Adrenal gland (tissue), 12 donors: ENCODE measurements around the gene PSTPIP1. TPM values are rescaled to one million over a fixed set of nuclear protein-coding genes. Genes with fewer than 3 reads are reported as not detected.

Experiments used
- DNase-seq, 7 donors: peaks; one replicate each; pipeline ENCODE4 v3.0.0-alpha.2; 2019 to 2020
- H3K27ac ChIP-seq, 5 donors: fragments of 200-600 bp; sonication (generic) in 4 of 5; 1 replicate in 3 of 5; 2 replicates in 2 of 5; pipeline versions ENCODE4 v1.5.1 to v1.8.0; 2016 to 2020; ENCODE audit warnings: mild to moderate bottlenecking in 1 of 5
- H3K27me3 ChIP-seq: fragments of 200-600 bp; 2 replicates; pipeline ENCODE4 v1.8.0; 2021
- H3K36me3 ChIP-seq, 2 donors: fragments of 200-600 bp; replicated peaks in 1 of 2; 1 replicate in 1 of 2; 2 replicates in 1 of 2; pipeline versions ENCODE4 v1.5.1 to v1.8.0; 2018 to 2022
- H3K4me1 ChIP-seq, 2 donors: fragments of 200-600 bp; replicated peaks in 1 of 2; 1 replicate in 1 of 2; 2 replicates in 1 of 2; pipeline versions ENCODE4 v1.5.1 to v1.8.0; 2018 to 2021
- H3K4me3 ChIP-seq, 4 donors: fragments of 200-600 bp; sonication (generic) in 3 of 4; one replicate each; pipeline ENCODE4 v1.5.1; 2016 to 2018
- H3K9me3 ChIP-seq, 3 donors: fragments of 200-600 bp; sonication (generic) in 1 of 3; replicated peaks in 1 of 3; 1 replicate in 2 of 3; 2 replicates in 1 of 3; pipeline versions ENCODE4 v1.5.1 to v1.8.0; 2016 to 2021
- CTCF ChIP-seq, 6 experiments: fragments of 450-650 bp in 4 of 6; fragments of 200-600 bp in 2 of 6; sonication (generic) in 1 of 6; IDR thresholded peaks; 1 replicate in 5 of 6; 2 replicates in 1 of 6; pipeline versions ENCODE4 v1.5.1 to v1.8.0; 2016 to 2021; ENCODE audit warnings: antibody characterized with exemption in 6 of 6, mild to moderate bottlenecking in 2 of 6, moderate library complexity in 1 of 6
- POLR2A ChIP-seq, 2 donors: fragments of 450-650 bp; IDR thresholded peaks; one replicate each; pipeline ENCODE4 v1.6.1; 2017; ENCODE audit warnings: antibody characterized with exemption in 2 of 2, mild to moderate bottlenecking in 2 of 2, moderate library complexity in 1 of 2
- WGBS, 4 donors: extraction: QIAGEN DNeasy Blood & Tissue Kit in 2 of 4; methylation state at CpG; one replicate each; pipeline versions ENCODE4 v1.1.5 to v1.1.7; 2013 to 2017; 5-methylcytosine and 5-hydroxymethylcytosine counted together
- intact Hi-C, 2 donors: fragments of 100-400 bp; cut with DNase I; formaldehyde crosslinking; loops; one replicate each; pipeline versions ENCODE4 v1.14.1 to v1.15.0; 2022 to 2023
- polyA plus RNA-seq, 3 donors: library from polyadenylated mRNA; stranded (reverse); fragments of 200-250 nt in 2 of 3; fragments of 350-450 nt in 1 of 3; fragmentation: Illumina TruSeq in 1 of 3; extraction: RNeasy Lipid Tissue Mini Kit (QIAGEN cat#74804) in 1 of 3; gene quantifications; one replicate each; pipeline ENCODE4 v1.2.3, GENCODE V29; 2013 to 2014
- total RNA-seq, 9 donors: library from RNA; depleted of rRNA in 4 of 9; stranded (reverse); fragments of >200 nt in 4 of 9; fragments of 120-200 nt in 1 of 9; fragmentation: NEBNext Ultra II Directional in 1 of 9; extraction: Animal tissue kit (Norgen Biotek cat#: 25700) in 1 of 9; gene quantifications; one replicate each; pipeline versions ENCODE4 v1.1.0 to v1.2.4, GENCODE V29; 2013 to 2023
- donor health status: healthy with polysubstance abuse.
- donor health status: Bipolar disorder and iron deficiency.
- donor health status: DM: yes; HTN: yes; CAD: no.
- donor health status: DM: no; HTN: no; CAD: no.
- donor health status: DM: no; HTN: no; CAD: no.
- donor health status: DM: yes; HTN: yes; CAD: no.

PSTPIP1 gene
- total and polyA plus RNA-seq, 12 donors = 1.4 to 31.5 (median 11.5) TPM

GRCh38 chr15:77023576-77024272, 28.8 kb downstream of the PSTPIP1 start:
- no peak overlapping the region for H3K4me3 ChIP-seq
- no peaks in the 10 kb centered on the region for H3K36me3 ChIP-seq
- WGBS, 4 donors = 44 to 67% (median 63%) methylated on average over 17 to 20 of the region's 20 CpGs
- DNase-seq = peak in 5 of 7 donors; percentile 8 to 44 (median 13)
- peaks cover 5 to 13% of the 10 kb centered on the region in 2 donors for H3K4me1 ChIP-seq
- no peak for TF ChIP-seq CTCF (IDR thresholded peaks at IDR 0.05)
- TF ChIP-seq POLR2A (IDR thresholded peaks at IDR 0.05) = no peak
- no peaks in the 10 kb centered on the region for H3K9me3 ChIP-seq
- no peaks in the 10 kb centered on the region for H3K27me3 ChIP-seq
- intact Hi-C loops = loop anchor here (2.0 to 10.0 kb wide), 2 partner anchors 519 to 521 kb away; no protein-coding TSS in a partner anchor
- H3K27ac ChIP-seq = no peak overlapping the region

- WGBS, 4 donors = 28 to 38% (median 34%) methylated on average over 13 to 17 of the region's 17 CpGs
- Histone ChIP-seq H3K36me3 (no peaks in the 10 kb centered on the region), H3K4me3 (no peak overlapping the region), H3K9me3 (no peaks in the 10 kb centered on the region), H3K4me1 (peaks cover 5 to 13% of the 10 kb centered on the region in 2 donors), H3K27me3 (no peaks in the 10 kb centered on the region), H3K27ac (no peak overlapping the region)
- intact Hi-C loops = loop anchor here in 1 of 2 donors (10.0 kb wide), 1 partner anchor 520 kb away; no protein-coding TSS in a partner anchor
- peak; percentile 56 to 80 (median 71) for DNase-seq
- peak; percentile 84 to 98 (median 91) for TF ChIP-seq CTCF (IDR thresholded peaks at IDR 0.05)
- TF ChIP-seq POLR2A (IDR thresholded peaks at IDR 0.05) = no peak
Measured at GRCh38 chr15:77024273-77025082, 29.6 kb downstream of the PSTPIP1 start.

GRCh38 chr15:77025083-77025901, 30.4 kb downstream of the PSTPIP1 start:
- H3K4me3 ChIP-seq = no peak overlapping the region
- H3K27me3 ChIP-seq = no peaks in the 10 kb centered on the region
- no peaks in the 10 kb centered on the region for H3K9me3 ChIP-seq
- no peak for TF ChIP-seq POLR2A (IDR thresholded peaks at IDR 0.05)
- no peak for TF ChIP-seq CTCF (IDR thresholded peaks at IDR 0.05)
- peak in 4 of 7 donors; percentile 7 to 44 (median 14) for DNase-seq
- no peaks in the 10 kb centered on the region for H3K36me3 ChIP-seq
- H3K4me1 ChIP-seq = peaks cover 5 to 13% of the 10 kb centered on the region in 2 donors
- H3K27ac ChIP-seq = no peak overlapping the region
- 87 to 94% (median 93%) methylated on average over 5 to 15 of the region's 15 CpGs for WGBS, 4 donors
- intact Hi-C loops = loop anchor here in 1 of 2 donors (10.0 kb wide), 1 partner anchor 520 kb away; no protein-coding TSS in a partner anchor
